Measurements from ENCODE around the gene APLP2.

- TF ChIP-seq SIX5 (IDR thresholded peaks at IDR 0.05; ENCODE audit: borderline replicate concordance in 1 of 2, insufficient read depth in 1 of 2, low read depth in 1 of 2, low read length in 2 of 2): no peak
- no peak for TF ChIP-seq NCOA6 (IDR thresholded peaks at IDR 0.05)
- TF ChIP-seq, protein P1, sequence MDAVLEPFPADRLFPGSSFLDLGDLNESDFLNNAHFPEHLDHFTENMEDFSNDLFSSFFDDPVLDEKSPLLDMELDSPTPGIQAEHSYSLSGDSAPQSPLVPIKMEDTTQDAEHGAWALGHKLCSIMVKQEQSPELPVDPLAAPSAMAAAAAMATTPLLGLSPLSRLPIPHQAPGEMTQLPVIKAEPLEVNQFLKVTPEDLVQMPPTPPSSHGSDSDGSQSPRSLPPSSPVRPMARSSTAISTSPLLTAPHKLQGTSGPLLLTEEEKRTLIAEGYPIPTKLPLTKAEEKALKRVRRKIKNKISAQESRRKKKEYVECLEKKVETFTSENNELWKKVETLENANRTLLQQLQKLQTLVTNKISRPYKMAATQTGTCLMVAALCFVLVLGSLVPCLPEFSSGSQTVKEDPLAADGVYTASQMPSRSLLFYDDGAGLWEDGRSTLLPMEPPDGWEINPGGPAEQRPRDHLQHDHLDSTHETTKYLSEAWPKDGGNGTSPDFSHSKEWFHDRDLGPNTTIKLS (IDR thresholded peaks at IDR 0.05; ENCODE audit: borderline replicate concordance, low read depth): no peak
- no peak for TF ChIP-seq TCF7L2 (IDR thresholded peaks at IDR 0.05; ENCODE audit: low read depth, low read length)
- no peak for TF ChIP-seq FOXK1 (CRISPR knock-in tag; IDR thresholded peaks at IDR 0.05; ENCODE audit: borderline replicate concordance)
- no peak for TF ChIP-seq ZNF766 (CRISPR knock-in tag; conservative IDR thresholded peaks at IDR 0.05)
- no peak for TF ChIP-seq CAMTA2 (CRISPR knock-in tag; conservative IDR thresholded peaks at IDR 0.05)
- no peak for TF ChIP-seq NFIC (IDR thresholded peaks at IDR 0.05)
- no peak for TF ChIP-seq TEAD1 (CRISPR knock-in tag; IDR thresholded peaks at IDR 0.05)
- no peak for TF ChIP-seq NFE2L1 (tag; IDR thresholded peaks at IDR 0.05; ENCODE audit: borderline replicate concordance, low read depth)
- no peak for TF ChIP-seq NR3C1 (CRISPR knock-in tag; IDR thresholded peaks at IDR 0.05)
These were observed 572 bp upstream of the APLP2 start for GRCh38 chr11:130068986-130069658.
